K562 (cell line): ENCODE measurements around the gene MAP1LC3B.

ENCODE experiments used
- CREM ChIP-seq: IDR thresholded peaks from 2 replicates; pipeline ENCODE4 v1.6.1; 2014; ENCODE audit warnings: antibody characterized with exemption, low read depth
- CTCF ChIP-seq, 3 experiments: IDR thresholded peaks in 2 of 3; conservative IDR thresholded peaks in 1 of 3; 2 replicates each; pipeline ENCODE4 v1.5.1; 2011 to 2012; ENCODE audit warnings: low read length in 3 of 3, mild to moderate bottlenecking in 3 of 3, control low read depth in 2 of 3, improper control_type of control experiment in 1 of 3, inconsistent platforms in 1 of 3, low read depth in 1 of 3, mixed read lengths in 1 of 3, moderate library complexity in 1 of 3; ENCODE audit not compliant: insufficient read depth in 2 of 3
- NCOA1 ChIP-seq: fragments of 450-650 bp; IDR thresholded peaks from 2 replicates; pipeline ENCODE4 v1.6.1; 2016; ENCODE audit warnings: low read depth
- NCOA2 ChIP-seq, 2 experiments: fragments of 450-650 bp; IDR thresholded peaks; 2 replicates each; pipeline ENCODE4 v1.6.1; 2018; ENCODE audit warnings: mild to moderate bottlenecking in 2 of 2, moderate library complexity in 1 of 2; ENCODE audit not compliant: partially characterized antibody in 2 of 2
- POLR3G ChIP-seq: IDR thresholded peaks from 2 replicates; pipeline ENCODE4 v1.6.1; 2011; ENCODE audit not compliant: insufficient read length, insufficient replicate concordance; ENCODE audit errors: extremely low read depth
- RERE ChIP-seq: sonication (generic); formaldehyde crosslinking; IDR thresholded peaks from 2 replicates; pipeline ENCODE4 v1.8.0; 2023; ENCODE audit warnings: missing genetic modification reagents, mild to moderate bottlenecking, borderline replicate concordance
- SP1 ChIP-seq: sonication (generic); formaldehyde crosslinking; IDR thresholded peaks from 2 replicates; pipeline ENCODE4 v1.8.1; 2022; ENCODE audit warnings: mild to moderate bottlenecking, missing genetic modification reagents
- TBP ChIP-seq: optimal IDR thresholded peaks from 2 replicates; pipeline ENCODE3; 2011; ENCODE audit warnings: low read depth, low read length, improper control_type of control experiment
- TEAD4 ChIP-seq, 2 experiments: sonication (generic) in 1 of 2; formaldehyde crosslinking in 1 of 2; IDR thresholded peaks; 2 replicates each; pipeline versions ENCODE4 v1.6.1 to v1.8.0; 2012 to 2022; ENCODE audit warnings: borderline replicate concordance in 1 of 2, inconsistent platforms in 1 of 2, low read length in 1 of 2, mild to moderate bottlenecking in 1 of 2, missing genetic modification reagents in 1 of 2
- ZNF644 ChIP-seq: fragments of 200-800 bp; sonication (Bioruptor generic); IDR thresholded peaks from 2 replicates; pipeline ENCODE4 v1.6.1; 2016; ENCODE audit warnings: low read depth, missing genetic modification characterization, missing compliant biosample characterization
- ZZZ3 ChIP-seq: fragments of 450-650 bp; IDR thresholded peaks from 2 replicates; pipeline ENCODE4 v1.6.1; 2016; ENCODE audit warnings: antibody characterized with exemption, mild to moderate bottlenecking, moderate library complexity

GRCh38 chr16:87443964-87444363 lies 51.8 kb downstream of the MAP1LC3B start:
- TF ChIP-seq RERE (CRISPR knock-in tag) (no peak), CTCF (IDR thresholded peaks at IDR 0.05 in 2 of 3, conservative IDR thresholded peaks at IDR 0.05 in 1 of 3; ENCODE audit: insufficient read depth in 2 of 3, low read depth in 1 of 3, low read length in 3 of 3) (no peak), ZZZ3 (no peak), NCOA2 (IDR thresholded peaks at IDR 0.05; ENCODE audit: partially characterized antibody in 2 of 2) (no peak), POLR3G (no peak), TEAD4 (IDR thresholded peaks at IDR 0.05; ENCODE audit: low read length) (no peak), TEAD4 (CRISPR knock-in tag; IDR thresholded peaks at IDR 0.05; ENCODE audit: borderline replicate concordance) (no peak), ZNF644 (tag) (no peak), CREM (no peak), NCOA1 (no peak), TBP (no peak), SP1 (CRISPR knock-in tag) (no peak)
